IMR-90 (cell line): ENCODE results near the gene HSPD1. TPM values are rescaled to one million over a fixed set of nuclear protein-coding genes. Genes with fewer than 3 reads are reported as not detected.

Source experiments
- ATAC-seq: fragments of 200-7000 bp; cut with Tn5 transposase; 2 replicates; pipeline ENCODE4 v1.9.1; 2020; ENCODE audit warnings: low read depth, mild to moderate bottlenecking, moderate library complexity
- BruUV-seq: library from RNA; stranded (reverse); fragments of 400-500 nt; replicated peaks from 2 replicates; lab custom pipeline; 2021; lab: Mats Ljungman, UMichigan
- CTCF ChIA-PET: fragments of 300-600 bp; formaldehyde crosslinking; extraction: SDS; loops from one replicate; lab custom pipeline; 2021; ENCODE audit warnings: antibody characterized with exemption; lab: Yijun Ruan, JAX
- POLR2A ChIA-PET: fragments of 300-600 bp; sonication (Branson Sonifier 250); formaldehyde crosslinking; loops from one replicate; lab custom pipeline; 2022; ENCODE audit warnings: antibody characterized with exemption; ENCODE audit not compliant: unreplicated experiment; lab: Charles Lee
- DNase-seq: peaks from one replicate; pipeline ENCODE4 v3.0.0; 2013
- H2AFZ ChIP-seq: replicated peaks from 2 replicates; pipeline ENCODE3; 2013; ENCODE audit warnings: low read length, mild to moderate bottlenecking; ENCODE audit not compliant: poor library complexity
- H2AK5ac ChIP-seq: 2 replicates; pipeline ENCODE4 v1.6.1; 2013; ENCODE audit warnings: low read depth, low read length, inconsistent platforms
- H2AK9ac ChIP-seq: replicated peaks from 2 replicates; pipeline ENCODE3; 2013; ENCODE audit warnings: mild to moderate bottlenecking, low read depth, low read length, moderate library complexity; ENCODE audit not compliant: poor library complexity
- H2BK120ac ChIP-seq: 2 replicates; pipeline ENCODE4 v1.6.1; 2013; ENCODE audit warnings: low read depth, low read length, inconsistent platforms
- H2BK15ac ChIP-seq: 3 replicates; pipeline ENCODE4 v1.6.1; 2013; ENCODE audit warnings: low read depth, low read length, inconsistent platforms
- H2BK20ac ChIP-seq: 2 replicates; pipeline ENCODE4 v1.6.1; 2013; ENCODE audit warnings: low read depth, mild to moderate bottlenecking, inconsistent platforms, low read length, moderate library complexity
- H2BK5ac ChIP-seq: 2 replicates; pipeline ENCODE4 v1.6.1; 2013; ENCODE audit warnings: mild to moderate bottlenecking, low read depth, low read length, inconsistent platforms; ENCODE audit not compliant: poor library complexity, severe bottlenecking
- H3K14ac ChIP-seq: replicated peaks from 2 replicates; pipeline ENCODE4 v1.6.1; 2013; ENCODE audit warnings: low read depth, low read length, inconsistent platforms
- H3K18ac ChIP-seq: 2 replicates; pipeline ENCODE4 v1.6.1; 2013; ENCODE audit warnings: low read depth, low read length, control low read depth
- H3K23ac ChIP-seq: 2 replicates; pipeline ENCODE4 v1.6.1; 2013; ENCODE audit warnings: low read depth, low read length, inconsistent platforms
- H3K27ac ChIP-seq: 2 replicates; pipeline ENCODE4 v1.5.1; 2013; ENCODE audit warnings: mild to moderate bottlenecking, control low read depth, low read length; ENCODE audit not compliant: insufficient read depth
- H3K27me3 ChIP-seq: 2 replicates; pipeline ENCODE4 v1.6.1; 2013; ENCODE audit warnings: low read length; ENCODE audit not compliant: control insufficient read depth, insufficient read depth
- H3K36me3 ChIP-seq: 2 replicates; pipeline ENCODE4 v1.6.1; 2013; ENCODE audit warnings: low read length, mixed read lengths; ENCODE audit not compliant: control insufficient read depth, insufficient read depth
- H3K4ac ChIP-seq: 2 replicates; pipeline ENCODE4 v1.6.1; 2013; ENCODE audit warnings: low read depth, low read length, inconsistent platforms
- H3K4me1 ChIP-seq: 2 replicates; pipeline ENCODE4 v1.6.1; 2013; ENCODE audit warnings: low read length, mixed read lengths; ENCODE audit not compliant: control insufficient read depth, insufficient read depth
- H3K4me2 ChIP-seq: 2 replicates; pipeline ENCODE4 v1.6.1; 2013; ENCODE audit warnings: low read depth, mild to moderate bottlenecking, control low read depth, low read length, moderate library complexity
- H3K4me3 ChIP-seq: 2 replicates; pipeline ENCODE4 v1.5.1; 2013; ENCODE audit warnings: low read depth, mild to moderate bottlenecking, control low read depth, low read length, moderate library complexity; ENCODE audit not compliant: insufficient read depth
- H3K56ac ChIP-seq: 2 replicates; pipeline ENCODE4 v1.6.1; 2013; ENCODE audit warnings: low read length, inconsistent platforms; ENCODE audit not compliant: insufficient read depth; ENCODE audit errors: extremely low read depth
- H3K79me1 ChIP-seq, 2 experiments: 2 replicates each; pipeline ENCODE4 v1.6.1; 2013; ENCODE audit warnings: low read length in 2 of 2, inconsistent platforms in 1 of 2, low read depth in 1 of 2
- H3K9ac ChIP-seq: 2 replicates; pipeline ENCODE4 v1.6.1; 2013; ENCODE audit warnings: low read depth, low read length, control low read depth
- H3K9me1 ChIP-seq: 2 replicates; pipeline ENCODE4 v1.6.1; 2013; ENCODE audit warnings: low read length, inconsistent platforms; ENCODE audit not compliant: insufficient read depth
- H3K9me3 ChIP-seq: 2 replicates; pipeline ENCODE4 v1.6.1; 2013; ENCODE audit warnings: low read length; ENCODE audit not compliant: control insufficient read depth, insufficient read depth
- H4K20me1 ChIP-seq: 2 replicates; pipeline ENCODE4 v1.6.1; 2013; ENCODE audit warnings: low read length, inconsistent platforms; ENCODE audit not compliant: insufficient read depth
- H4K5ac ChIP-seq: 2 replicates; pipeline ENCODE4 v1.6.1; 2013; ENCODE audit warnings: mild to moderate bottlenecking, low read depth, low read length, control low read depth
- H4K8ac ChIP-seq, 2 experiments: 2 replicates each; pipeline ENCODE4 v1.6.1; 2013; ENCODE audit warnings: low read depth in 2 of 2, low read length in 2 of 2, control low read depth in 1 of 2, inconsistent platforms in 1 of 2
- H4K91ac ChIP-seq: 2 replicates; pipeline ENCODE4 v1.6.1; 2013; ENCODE audit warnings: low read depth, low read length, inconsistent platforms; ENCODE audit not compliant: insufficient read depth
- BHLHE40 ChIP-seq: fragments of 150-350 bp; IDR thresholded peaks from 2 replicates; pipeline ENCODE4 v1.6.1; 2016; ENCODE audit warnings: mild to moderate bottlenecking, low read depth, low read length
- CEBPB ChIP-seq: IDR thresholded peaks from 2 replicates; pipeline ENCODE4 v1.6.1; 2012; ENCODE audit warnings: low read depth, low read length, improper control_type of control experiment
- CHD1 ChIP-seq: IDR thresholded peaks from 2 replicates; pipeline ENCODE4 v1.6.1; 2012; ENCODE audit warnings: low read depth, low read length, improper control_type of control experiment
- ELK1 ChIP-seq: fragments of 150-350 bp; IDR thresholded peaks from 2 replicates; pipeline ENCODE4 v1.6.1; 2016; ENCODE audit warnings: low read depth, mild to moderate bottlenecking, low read length, moderate library complexity, borderline replicate concordance
- MAFK ChIP-seq: IDR thresholded peaks from 2 replicates; pipeline ENCODE4 v1.6.1; 2012; ENCODE audit warnings: low read depth, low read length, improper control_type of control experiment
- MAZ ChIP-seq: IDR thresholded peaks from 2 replicates; pipeline ENCODE4 v1.6.1; 2012; ENCODE audit warnings: low read depth, mild to moderate bottlenecking, low read length, improper control_type of control experiment, moderate library complexity, borderline replicate concordance
- MXI1 ChIP-seq: IDR thresholded peaks from 2 replicates; pipeline ENCODE4 v1.6.1; 2012; ENCODE audit warnings: low read depth, mild to moderate bottlenecking, low read length, moderate library complexity, borderline replicate concordance
- NFE2L2 ChIP-seq: fragments of 150-350 bp; IDR thresholded peaks from 2 replicates; pipeline ENCODE4 v1.6.1; 2016; ENCODE audit warnings: low read depth, mild to moderate bottlenecking, low read length
- POLR2A ChIP-seq: IDR thresholded peaks from 2 replicates; pipeline ENCODE4 v1.6.1; 2012; ENCODE audit warnings: mild to moderate bottlenecking, low read depth, low read length
- RAD21 ChIP-seq: IDR thresholded peaks from 2 replicates; pipeline ENCODE4 v1.6.1; 2012; ENCODE audit warnings: low read length, improper control_type of control experiment
- RCOR1 ChIP-seq: IDR thresholded peaks from 2 replicates; pipeline ENCODE4 v1.6.1; 2012; ENCODE audit warnings: mild to moderate bottlenecking, low read length, improper control_type of control experiment; ENCODE audit not compliant: insufficient replicate concordance
- RFX5 ChIP-seq: IDR thresholded peaks from 2 replicates; pipeline ENCODE4 v1.8.0; 2012; ENCODE audit warnings: low read depth, mild to moderate bottlenecking, low read length, moderate library complexity
- SMC3 ChIP-seq: fragments of 150-350 bp; IDR thresholded peaks from 2 replicates; pipeline ENCODE4 v1.6.1; 2016; ENCODE audit warnings: low read depth, mild to moderate bottlenecking, antibody characterized with exemption, low read length, moderate library complexity
- USF2 ChIP-seq: fragments of 150-350 bp; IDR thresholded peaks from 2 replicates; pipeline ENCODE4 v1.6.1; 2017; ENCODE audit warnings: mild to moderate bottlenecking, antibody characterized with exemption, low read length, low read depth
- WGBS, 2 experiments: methylation state at CpG; one replicate each; pipeline versions ENCODE4 v1.1.5 to v1.1.7; 2013; ENCODE audit warnings: missing lambda C conversion rate in 2 of 2; ENCODE audit not compliant: insufficient read length in 1 of 2; ENCODE audit errors: extremely low coverage in 2 of 2; 5-methylcytosine and 5-hydroxymethylcytosine counted together
- dilution Hi-C: fragments of 300-500 bp; cut with HindIII; formaldehyde crosslinking; loops from one replicate; pipeline ENCODE4 v1.14.3; 2018; ENCODE audit warnings: low sequenced_read_pairs; ENCODE audit not compliant: unreplicated experiment
- in situ Hi-C: fragments of 300-500 bp; cut with MboI; formaldehyde crosslinking; loops from 3 replicates; pipeline ENCODE4 v1.14.3; 2019; ENCODE audit warnings: low sequenced_read_pairs, inconsistent platforms, mixed read lengths
- intact Hi-C: fragments of 100-400 bp; cut with micrococcal nuclease; formaldehyde crosslinking; loops from 2 replicates; pipeline ENCODE4 v1.10.0; 2022
- polyA plus RNA-seq, 3 experiments: library from polyadenylated mRNA; depleted of rRNA; stranded (reverse); fragments of >200 nt; gene quantifications; 2 replicates each; pipeline ENCODE4 v1.2.3, GENCODE V29; 2012; ENCODE audit warnings: low replicate concordance in 1 of 3
- total RNA-seq: library from RNA; depleted of rRNA; stranded (reverse); fragments of >200 nt; gene quantifications from 2 replicates; pipeline ENCODE4 v1.2.3, GENCODE V29; 2012
- TF ChIP-seq, protein P1 (sequence below): conservative IDR thresholded peaks from 2 replicates; pipeline ENCODE4 v1.5.1; 2012; ENCODE audit warnings: mild to moderate bottlenecking, low read depth, low read length, improper control_type of control experiment

Gene HSPD1
- total and polyA plus RNA-seq, 2 of the 4 experiments (the other 2 are of a cell fraction) = 171 TPM

DNA sequence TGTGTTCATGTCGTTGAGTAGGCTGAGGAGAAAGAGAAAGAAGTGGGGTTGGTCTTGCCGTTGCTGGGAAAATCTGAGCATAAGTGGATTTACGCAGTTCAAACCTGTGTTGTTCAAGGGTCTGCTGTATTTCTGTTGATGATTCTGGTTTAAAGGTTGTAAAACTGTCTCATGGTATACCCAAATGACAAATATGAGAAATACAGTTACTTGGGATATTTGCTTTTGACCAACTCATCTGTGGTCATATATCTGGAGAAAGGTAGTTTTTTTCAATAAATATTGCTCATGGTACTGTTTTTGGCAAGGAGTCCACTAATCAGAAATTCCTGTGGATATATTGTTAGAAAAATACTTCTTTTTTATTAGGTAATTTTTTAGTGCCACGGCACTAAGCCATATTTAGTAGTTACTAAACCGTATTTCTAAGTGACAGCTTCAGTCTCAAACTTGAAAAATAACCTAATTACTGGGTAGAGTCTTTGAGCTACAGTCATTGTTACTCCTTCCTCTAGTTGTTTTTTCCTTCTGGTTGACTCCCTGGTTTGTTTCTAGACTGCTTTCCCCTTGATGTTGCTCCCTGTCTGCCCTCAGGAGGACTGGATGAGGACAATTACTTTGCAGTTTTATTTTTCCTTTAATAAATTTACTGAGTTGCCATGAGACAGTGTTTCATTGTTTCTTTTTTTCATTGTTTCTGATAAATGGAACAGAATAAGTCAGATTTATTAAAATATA, 47.7 kb upstream of the HSPD1 start:
- ChIA-PET CTCF (interaction anchor here (0.5 kb wide), 1 partner anchor 136 kb away, joined by 3 read pairs; no protein-coding TSS in a partner anchor), POLR2A (no interaction called here)
- TF ChIP-seq RCOR1 (no peak), RFX5 (no peak), RAD21 (no peak), CEBPB (no peak), CHD1 (no peak), POLR2A (no peak), SMC3 (no peak), USF2 (no peak), MXI1 (no peak), NFE2L2 (no peak), ELK1 (no peak), BHLHE40 (no peak), MAZ (no peak), MAFK (no peak)
- TF ChIP-seq, protein P1, sequence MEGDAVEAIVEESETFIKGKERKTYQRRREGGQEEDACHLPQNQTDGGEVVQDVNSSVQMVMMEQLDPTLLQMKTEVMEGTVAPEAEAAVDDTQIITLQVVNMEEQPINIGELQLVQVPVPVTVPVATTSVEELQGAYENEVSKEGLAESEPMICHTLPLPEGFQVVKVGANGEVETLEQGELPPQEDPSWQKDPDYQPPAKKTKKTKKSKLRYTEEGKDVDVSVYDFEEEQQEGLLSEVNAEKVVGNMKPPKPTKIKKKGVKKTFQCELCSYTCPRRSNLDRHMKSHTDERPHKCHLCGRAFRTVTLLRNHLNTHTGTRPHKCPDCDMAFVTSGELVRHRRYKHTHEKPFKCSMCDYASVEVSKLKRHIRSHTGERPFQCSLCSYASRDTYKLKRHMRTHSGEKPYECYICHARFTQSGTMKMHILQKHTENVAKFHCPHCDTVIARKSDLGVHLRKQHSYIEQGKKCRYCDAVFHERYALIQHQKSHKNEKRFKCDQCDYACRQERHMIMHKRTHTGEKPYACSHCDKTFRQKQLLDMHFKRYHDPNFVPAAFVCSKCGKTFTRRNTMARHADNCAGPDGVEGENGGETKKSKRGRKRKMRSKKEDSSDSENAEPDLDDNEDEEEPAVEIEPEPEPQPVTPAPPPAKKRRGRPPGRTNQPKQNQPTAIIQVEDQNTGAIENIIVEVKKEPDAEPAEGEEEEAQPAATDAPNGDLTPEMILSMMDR = no peak
- intact Hi-C loops (no loop called here), in situ Hi-C loops (no loop called here), dilution Hi-C loops (no loop called here)
- no TSS peak for BruUV-seq
- H4K5ac ChIP-seq = no peak overlapping the region
- no peak overlapping the region for H4K8ac ChIP-seq
- no peak overlapping the region for H3K9ac ChIP-seq
- H2BK5ac ChIP-seq = no peak overlapping the region
- no peaks in the 10 kb centered on the region for H3K9me3 ChIP-seq
- no peaks in the 10 kb centered on the region for H3K4me1 ChIP-seq
- H3K36me3 ChIP-seq = peaks cover 23% of the 10 kb centered on the region
- H2AK5ac ChIP-seq = no peak overlapping the region
- no peak overlapping the region for H4K91ac ChIP-seq
- H2AFZ ChIP-seq = no peak overlapping the region
- H3K14ac ChIP-seq = no peak overlapping the region; the same call in 1 of the 2 replicates
- peaks cover 4% of the 10 kb centered on the region; the same call in 1 of the 2 replicates for H4K20me1 ChIP-seq
- H3K56ac ChIP-seq = no peak overlapping the region
- DNase-seq = no peak
- H2BK20ac ChIP-seq = no peak overlapping the region
- H3K9me1 ChIP-seq = no peaks in the 10 kb centered on the region
- no peak overlapping the region for H3K18ac ChIP-seq
- H3K23ac ChIP-seq = no peak overlapping the region
- no peak overlapping the region for H3K27ac ChIP-seq
- H2BK15ac ChIP-seq = no peak overlapping the region
- no peak overlapping the region for H3K4me3 ChIP-seq
- ATAC-seq = no peak
- no peak overlapping the region for H3K4me2 ChIP-seq
- peaks cover 3 to 30% of the 10 kb centered on the region in 2 experiments; a peak in 3 of 4 replicates for H3K79me1 ChIP-seq
- H3K4ac ChIP-seq = no peak overlapping the region
- H2BK120ac ChIP-seq = no peak overlapping the region
- no peaks in the 10 kb centered on the region for H3K27me3 ChIP-seq
- 100% methylated on average over 1 of the region's 5 CpGs; no CpG with 5 or more reads in 1 of the 2 experiments for WGBS, 2 experiments
- no peak overlapping the region for H2AK9ac ChIP-seq
